Right ventricle myocardium inferior (tissue), 1 donor: ENCODE results near the gene CFAP221. TPM values are rescaled to one million over a fixed set of nuclear protein-coding genes. Genes with fewer than 3 reads are reported as not detected.
A peak's percentile ranks its signal among the peaks of the same experiment; 100 is the strongest.

Experiments used
- ATAC-seq: fragments of 200-7000 bp; cut with Tn5 transposase; one replicate; pipeline ENCODE4 v1.9.1; 2020; ENCODE audit warnings: mild to moderate bottlenecking, moderate library complexity
- DNase-seq: peaks from one replicate; pipeline ENCODE4 v3.0.0; 2021; ENCODE audit errors: missing footprints
- intact Hi-C: fragments of 100-400 bp; cut with DNase I; formaldehyde crosslinking; loops from one replicate; pipeline ENCODE4 v1.11.0; 2022
- total RNA-seq: library from RNA; stranded (reverse); fragmentation: NEBNext Ultra II Directional; extraction: Animal tissue kit (Norgen Biotek cat#: 25700); gene quantifications from one replicate; pipeline ENCODE4 v1.2.1, GENCODE V29; 2021
- donor health status: DM: no; HTN: yes; CAD: no; lungs with severe emphysema.

Gene CFAP221
- total RNA-seq, 1 donor from 2014 or later, result 0.51 TPM

- DNase-seq, result no peak
- peak; percentile 21 for ATAC-seq
- intact Hi-C loops, result no loop called here
Measured at GRCh38 chr2:119683713-119684443, 139.6 kb downstream of the CFAP221 start.

- intact Hi-C loops, result no loop called here
- ATAC-seq, result no peak
Measured at GRCh38 chr2:119684518-119684917, 140.3 kb downstream of the CFAP221 start.

GRCh38 chr2:119688616-119689015, 144.4 kb downstream of the CFAP221 start:
- intact Hi-C loops, result no loop called here
- DNase-seq (no peak), ATAC-seq (no peak)

More at GRCh38 chr2:119684518-119684917, 140.3 kb downstream of the CFAP221 start:
- DNase-seq, result no peak

GRCh38 chr2:119689218-119689617, 145.0 kb downstream of the CFAP221 start:
- no peak for ATAC-seq
- no peak for DNase-seq
- intact Hi-C loops, result no loop called here

GRCh38 chr2:119691189-119691588, 146.9 kb downstream of the CFAP221 start:
- ATAC-seq (no peak), DNase-seq (no peak)
- intact Hi-C loops, result no loop called here

- DNase-seq (no peak), ATAC-seq (no peak)
- intact Hi-C loops, result no loop called here
Measured at GRCh38 chr2:119691651-119692245, 147.5 kb downstream of the CFAP221 start.

GRCh38 chr2:119692310-119692709, 148.1 kb downstream of the CFAP221 start:
- DNase-seq (no peak), ATAC-seq (no peak)
- intact Hi-C loops, result no loop called here

GRCh38 chr2:119692954-119693353, 148.7 kb downstream of the CFAP221 start:
- intact Hi-C loops, result no loop called here
- DNase-seq, result no peak
- no peak for ATAC-seq

- ATAC-seq (no peak), DNase-seq (no peak)
Measured at GRCh38 chr2:119693567-119693966, 149.3 kb downstream of the CFAP221 start.

GRCh38 chr2:119693967-119694366, 149.7 kb downstream of the CFAP221 start:
- ATAC-seq, result no peak
- no peak for DNase-seq
- intact Hi-C loops, result no loop called here

More at GRCh38 chr2:119693567-119693966, 149.3 kb downstream of the CFAP221 start:
- intact Hi-C loops, result no loop called here

- intact Hi-C loops, result no loop called here
- ATAC-seq, result no peak
- no peak for DNase-seq
Measured at GRCh38 chr2:119694470-119694844, 150.2 kb downstream of the CFAP221 start.

GRCh38 chr2:119694845-119695521, 150.7 kb downstream of the CFAP221 start:
- DNase-seq, result no peak
- intact Hi-C loops, result no loop called here
- no peak for ATAC-seq

- no peak for DNase-seq
- no peak for ATAC-seq
- intact Hi-C loops, result no loop called here
Measured at GRCh38 chr2:119696005-119696404, 151.8 kb downstream of the CFAP221 start.

- intact Hi-C loops, result no loop called here
- no peak for DNase-seq
- ATAC-seq, result no peak
Measured at GRCh38 chr2:119696494-119697030, 152.3 kb downstream of the CFAP221 start.

- no peak for DNase-seq
- intact Hi-C loops, result no loop called here
- ATAC-seq, result no peak
Measured at GRCh38 chr2:119697290-119698020, 153.2 kb downstream of the CFAP221 start.

GRCh38 chr2:119698246-119698645, 154.0 kb downstream of the CFAP221 start:
- DNase-seq (no peak), ATAC-seq (no peak)
- intact Hi-C loops, result no loop called here

- no peak for DNase-seq
- intact Hi-C loops, result no loop called here
- ATAC-seq, result no peak
Measured at GRCh38 chr2:119699016-119699606, 154.9 kb downstream of the CFAP221 start.

- ATAC-seq (no peak), DNase-seq (no peak)
- intact Hi-C loops, result loop anchor here (2.0 to 10.0 kb wide), 3 partner anchors 126 to 614 kb away; no protein-coding TSS in a partner anchor
Measured at GRCh38 chr2:119700866-119701265, 156.6 kb downstream of the CFAP221 start.

GRCh38 chr2:119701352-119701751, 157.1 kb downstream of the CFAP221 start:
- DNase-seq, result no peak
- ATAC-seq, result no peak
- intact Hi-C loops, result loop anchor here (2.0 to 10.0 kb wide), 3 partner anchors 125 to 613 kb away; no protein-coding TSS in a partner anchor
